Measurements from ENCODE around the gene KDM5B. TPM values are rescaled to one million over a fixed set of nuclear protein-coding genes. Genes with fewer than 3 reads are reported as not detected.

KDM5B gene
- not detected in 2 replicates for total RNA-seq (2014; rRNA removed; shearing (Covaris generic))
- not detected in 2 replicates for total RNA-seq (2022)
- Bru-seq, nascent RNA: percentile 9 among the genes with signal in this experiment
- percentile 9 among the genes with signal in this experiment for BruChase-seq, experiment 1, labeled RNA remaining after a 6-hour chase
- percentile 12 among the genes with signal in this experiment for BruChase-seq, experiment 2, labeled RNA remaining after a 2-hour chase
- long read RNA-seq: 0 reads

- POLR2A ChIA-PET: no interaction called here
- intact Hi-C loops (cut with micrococcal nuclease; ENCODE audit: unreplicated experiment): no loop called here
- DNase-seq (ENCODE audit: low spot score): no peak
Observed at GRCh38 chr1:202807926-202808757, at the start of gene KDM5B. KDM5B (minus strand) TSS chr1:202808421; CDS start chr1:202808305, 116 bp downstream.

DNA sequence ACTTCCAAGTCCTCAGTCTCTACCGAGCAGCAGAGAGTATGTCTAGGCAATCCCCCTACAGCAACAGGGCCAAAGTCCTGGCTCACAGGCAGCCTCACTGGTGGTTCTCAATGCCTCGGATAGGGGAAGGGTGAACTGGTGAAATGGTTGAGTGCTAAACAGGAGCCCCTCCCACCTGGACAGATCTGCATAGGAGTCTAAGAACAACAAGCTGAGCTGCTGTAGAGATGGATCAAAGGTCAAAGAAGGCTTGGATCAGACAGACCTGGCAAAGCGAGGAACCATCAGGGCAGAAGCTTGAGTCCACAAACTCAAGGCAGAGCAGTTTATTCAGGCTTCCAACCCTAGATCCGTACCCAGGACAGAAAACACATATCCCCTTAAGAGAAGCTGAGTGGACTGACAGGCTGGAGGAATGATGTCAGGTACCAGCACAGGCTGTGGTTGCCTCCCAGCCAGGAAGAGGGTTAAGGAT lies 49.0 kb upstream of the KDM5B start:
- CTCF ChIA-PET (ENCODE audit: unreplicated experiment): no interaction called here
- POLR2A ChIA-PET: no interaction called here
- TF ChIP-seq, protein P1, sequence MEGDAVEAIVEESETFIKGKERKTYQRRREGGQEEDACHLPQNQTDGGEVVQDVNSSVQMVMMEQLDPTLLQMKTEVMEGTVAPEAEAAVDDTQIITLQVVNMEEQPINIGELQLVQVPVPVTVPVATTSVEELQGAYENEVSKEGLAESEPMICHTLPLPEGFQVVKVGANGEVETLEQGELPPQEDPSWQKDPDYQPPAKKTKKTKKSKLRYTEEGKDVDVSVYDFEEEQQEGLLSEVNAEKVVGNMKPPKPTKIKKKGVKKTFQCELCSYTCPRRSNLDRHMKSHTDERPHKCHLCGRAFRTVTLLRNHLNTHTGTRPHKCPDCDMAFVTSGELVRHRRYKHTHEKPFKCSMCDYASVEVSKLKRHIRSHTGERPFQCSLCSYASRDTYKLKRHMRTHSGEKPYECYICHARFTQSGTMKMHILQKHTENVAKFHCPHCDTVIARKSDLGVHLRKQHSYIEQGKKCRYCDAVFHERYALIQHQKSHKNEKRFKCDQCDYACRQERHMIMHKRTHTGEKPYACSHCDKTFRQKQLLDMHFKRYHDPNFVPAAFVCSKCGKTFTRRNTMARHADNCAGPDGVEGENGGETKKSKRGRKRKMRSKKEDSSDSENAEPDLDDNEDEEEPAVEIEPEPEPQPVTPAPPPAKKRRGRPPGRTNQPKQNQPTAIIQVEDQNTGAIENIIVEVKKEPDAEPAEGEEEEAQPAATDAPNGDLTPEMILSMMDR (conservative IDR thresholded peaks at IDR 0.05; ENCODE audit: low read length): no peak
- TF ChIP-seq EZH2phosphoT487 (IDR thresholded peaks at IDR 0.05; ENCODE audit: borderline replicate concordance, low read depth, low read length): no peak

More at GRCh38 chr1:202807926-202808757, at the start of gene KDM5B:
- CTCF ChIA-PET (ENCODE audit: unreplicated experiment): no interaction called here
- Histone ChIP-seq H3K4me3 (ENCODE audit: low read depth, low read length, poor library complexity, severe bottlenecking) (no peak within 1 kb of the TSS), H4K20me1 (ENCODE audit: insufficient read depth, low read length) (no peaks in the 10 kb centered on the region), H2AFZ (ENCODE audit: low read length) (no peak within 1 kb of the TSS), H3K36me3 (ENCODE audit: insufficient read depth, low read length) (no peaks in the 10 kb centered on the region), H3K9me2 (ENCODE audit: insufficient read depth, low read length) (no peaks in the 10 kb centered on the region), H3K9me3 (ENCODE audit: low read length) (no peaks in the 10 kb centered on the region), H3K4me2 (ENCODE audit: low read length) (no peak within 1 kb of the TSS; the same call in 1 of the 2 replicates), H3K79me2 (ENCODE audit: insufficient read depth, low read depth, low read length) (no peaks in the 10 kb centered on the region), H3K4me1 (ENCODE audit: insufficient read depth, low read length, poor library complexity, severe bottlenecking) (no peaks in the 10 kb centered on the region), H3K27ac (ENCODE audit: low read depth, low read length, poor library complexity, severe bottlenecking) (no peak within 1 kb of the TSS)
- TF ChIP-seq, protein P1 (conservative IDR thresholded peaks at IDR 0.05; ENCODE audit: low read length): no peak
- TF ChIP-seq EZH2phosphoT487 (IDR thresholded peaks at IDR 0.05; ENCODE audit: borderline replicate concordance, low read depth, low read length): no peak
- no TSS peak for BruUV-seq (replicated peaks)

More for the DNA sequence above, 49.0 kb upstream of the KDM5B start:
- H3K4me1 ChIP-seq (ENCODE audit: insufficient read depth, low read length, poor library complexity, severe bottlenecking): no peaks in the 10 kb centered on the region
- no TSS peak for BruUV-seq (replicated peaks)
- no peak overlapping the region for H2AFZ ChIP-seq (ENCODE audit: low read length)
- no peaks in the 10 kb centered on the region for H3K9me3 ChIP-seq (ENCODE audit: low read length)
- H3K9me2 ChIP-seq (ENCODE audit: insufficient read depth, low read length): no peaks in the 10 kb centered on the region
- H3K4me3 ChIP-seq (ENCODE audit: low read depth, low read length, poor library complexity, severe bottlenecking): no peak overlapping the region
- no peaks in the 10 kb centered on the region for H3K79me2 ChIP-seq (ENCODE audit: insufficient read depth, low read depth, low read length)
- DNase-seq (ENCODE audit: low spot score): no peak
- H3K4me2 ChIP-seq (ENCODE audit: low read length): no peak overlapping the region
- no peaks in the 10 kb centered on the region for H3K36me3 ChIP-seq (ENCODE audit: insufficient read depth, low read length)
- no peak overlapping the region for H3K27ac ChIP-seq (ENCODE audit: low read depth, low read length, poor library complexity, severe bottlenecking)
- no peaks in the 10 kb centered on the region for H4K20me1 ChIP-seq (ENCODE audit: insufficient read depth, low read length)
- intact Hi-C loops (cut with micrococcal nuclease; ENCODE audit: unreplicated experiment): no loop called here
